HG03521 (cell line): ENCODE results near the gene OR2A1.
"Not testable (repeated sequence)": the region's sequence is repeated elsewhere in the genome, so short reads cannot be mapped to it uniquely, and the experiment has no call there.

Source experiments
- ATAC-seq: cut with Tn5 transposase; IDR thresholded peaks from one replicate; pipeline ENCODE4 v1.9.1; 2021; ENCODE audit warnings: mild to moderate bottlenecking, moderate library complexity; ENCODE audit not compliant: unreplicated experiment

The OR2A1 gene

GRCh38 chr7:144311872-144312469, at the start of gene OR2A1:
TSS of gene OR2A1 (plus strand) at chr7:144312419. CDS start at chr7:144318125, 5,706 bp downstream.
- ATAC-seq: not testable (repeated sequence)

DNA sequence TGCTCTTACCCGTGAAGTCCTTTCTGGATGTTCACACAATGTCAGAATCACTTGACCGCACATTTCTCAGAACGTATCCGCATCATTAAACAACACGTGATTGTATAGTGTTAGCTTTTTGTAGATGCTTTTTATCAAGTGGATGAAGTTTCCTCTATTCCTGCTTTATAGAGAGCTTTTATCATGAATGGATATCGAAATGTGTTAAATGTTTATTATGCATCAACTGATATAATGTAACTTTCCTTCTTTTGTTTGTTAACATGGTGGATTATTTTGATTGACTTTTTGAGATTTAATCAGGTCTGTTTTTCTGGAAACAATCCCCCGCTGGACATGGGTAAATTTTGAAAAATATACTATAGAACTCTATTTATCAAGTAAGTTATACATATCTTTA, 47.5 kb upstream of the OR2A1 start, which contains the start of gene OR2A7:
Gene OR2A7 (minus strand): TSS at position 101 of the 400 bp plus-strand sequence. CDS start 5,164 bp downstream, outside the sequence.
- ATAC-seq: not testable (repeated sequence)

- not testable (repeated sequence) for ATAC-seq
Measured at GRCh38 chr7:144269188-144269587, 43.0 kb upstream of the OR2A1 start, which contains the start of gene CTAGE8. TSS of gene CTAGE8 (minus strand) at chr7:144269288. CDS start at chr7:144269250, 38 bp downstream.

- ATAC-seq: not testable (repeated sequence)
Measured at GRCh38 chr7:144275281-144275680, 36.9 kb upstream of the OR2A1 start.

DNA sequence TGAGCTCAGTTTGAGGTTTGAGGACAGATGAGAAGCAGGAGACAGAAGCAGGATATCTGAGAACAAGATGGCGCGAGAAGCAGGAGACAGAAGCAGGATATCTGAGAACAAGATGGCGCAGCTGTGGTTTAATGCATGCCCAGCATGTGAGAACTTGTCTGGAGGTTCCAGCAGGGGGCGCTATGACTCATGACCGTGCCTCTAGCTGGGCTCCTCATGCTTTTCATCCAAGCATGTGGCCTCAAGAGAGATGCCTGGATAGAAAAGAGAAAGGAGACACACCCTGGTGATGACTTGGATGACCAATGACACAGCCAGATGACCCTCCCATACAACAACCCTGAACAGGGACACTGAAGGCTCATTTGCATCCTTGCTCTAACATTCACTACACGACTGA, 32.2 kb upstream of the OR2A1 start:
- ATAC-seq: not testable (repeated sequence)

DNA sequence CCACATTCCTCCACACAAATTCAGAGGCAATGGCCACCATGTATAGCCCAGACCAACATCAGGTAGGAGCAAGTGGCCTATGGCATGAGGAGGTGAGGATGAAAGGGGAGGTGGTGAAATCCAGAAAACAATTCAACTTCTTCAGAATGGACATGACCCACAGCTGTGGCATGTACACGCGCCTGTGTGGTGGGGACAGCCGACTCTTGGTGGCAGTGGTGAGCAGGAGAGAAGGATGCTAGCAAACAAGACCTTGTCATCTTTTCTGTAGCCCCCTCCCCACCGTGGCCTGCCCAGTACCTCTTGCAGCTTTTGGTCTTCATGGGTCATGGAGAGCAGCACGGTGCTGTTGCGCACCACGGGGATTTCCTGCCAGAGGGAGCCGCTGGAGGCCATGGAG, 30.2 kb upstream of the OR2A1 start:
- not testable (repeated sequence) for ATAC-seq

DNA sequence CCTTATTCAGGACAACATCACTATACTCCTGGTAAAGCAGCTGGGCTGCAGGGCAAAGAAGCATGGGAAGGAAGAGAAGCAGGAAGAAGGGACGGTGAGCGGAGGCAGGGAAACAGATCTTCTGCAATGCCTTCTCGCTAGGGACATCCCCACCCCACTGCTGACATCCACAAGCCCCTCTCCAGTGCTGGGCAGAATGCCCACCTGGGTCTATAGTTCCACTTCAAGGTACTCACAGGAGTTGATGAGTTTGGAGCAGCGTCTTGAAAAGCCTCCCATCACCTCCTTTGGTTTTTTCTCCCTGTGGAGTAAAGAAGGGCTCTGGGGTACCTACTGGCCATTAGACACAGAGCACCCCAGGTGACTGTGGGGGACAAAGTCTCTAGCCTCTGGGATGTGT, 29.7 kb upstream of the OR2A1 start:
- not testable (repeated sequence) for ATAC-seq

DNA sequence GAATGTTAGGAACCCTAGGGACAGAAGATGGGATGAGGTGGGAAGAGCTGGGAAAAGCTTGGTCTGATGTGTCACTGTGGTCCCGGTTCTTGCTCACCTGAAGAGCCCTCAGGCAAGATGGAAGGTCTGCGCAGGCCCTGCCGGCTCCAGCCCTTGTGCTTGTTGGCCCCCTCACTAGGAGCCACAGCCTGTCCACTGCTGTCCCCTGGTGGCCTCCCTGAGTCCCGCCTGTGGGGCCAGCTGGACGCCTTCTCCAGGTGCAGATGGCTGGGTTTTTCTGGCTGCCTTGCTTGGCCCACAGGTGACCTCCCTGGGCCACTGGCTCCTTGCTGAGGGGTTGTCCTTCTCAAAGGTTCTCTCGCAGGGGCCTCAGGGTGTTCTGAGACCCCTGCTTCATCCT, 28.5 kb upstream of the OR2A1 start:
- not testable (repeated sequence) for ATAC-seq

DNA sequence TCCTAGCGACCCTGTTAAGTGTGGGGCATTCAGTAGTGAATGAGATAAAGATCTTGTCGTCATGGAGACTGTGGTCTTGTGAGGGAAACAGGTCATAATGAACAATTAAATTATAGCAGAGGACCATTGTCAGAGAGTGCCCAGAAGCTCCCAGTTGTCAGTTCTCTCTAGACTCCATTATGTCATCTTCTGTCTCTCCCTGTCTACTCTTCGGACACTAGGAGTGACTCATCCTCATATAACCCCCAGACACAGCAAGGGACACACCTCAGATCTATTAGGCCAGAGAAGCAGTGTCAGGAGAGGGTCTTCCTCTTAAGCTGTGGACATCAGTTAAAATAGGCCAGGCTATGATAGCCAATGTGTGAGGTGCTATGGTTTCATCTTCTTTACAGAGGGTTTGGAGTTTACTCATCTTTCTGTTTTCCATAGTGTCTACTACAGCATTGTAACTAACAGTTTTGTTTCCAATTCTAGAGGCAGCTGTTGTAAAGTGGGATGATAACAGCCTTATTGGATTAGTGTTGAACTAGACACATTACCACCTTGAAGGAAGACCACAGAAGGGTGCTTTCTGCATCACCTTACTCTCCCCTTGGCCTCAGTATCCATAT, 24.9 kb upstream of the OR2A1 start:
- not testable (repeated sequence) for ATAC-seq

GRCh38 chr7:144291607-144292006, 20.6 kb upstream of the OR2A1 start:
- ATAC-seq: not testable (repeated sequence)

GRCh38 chr7:144292384-144293161, 19.6 kb upstream of the OR2A1 start:
- ATAC-seq: not testable (repeated sequence)

DNA sequence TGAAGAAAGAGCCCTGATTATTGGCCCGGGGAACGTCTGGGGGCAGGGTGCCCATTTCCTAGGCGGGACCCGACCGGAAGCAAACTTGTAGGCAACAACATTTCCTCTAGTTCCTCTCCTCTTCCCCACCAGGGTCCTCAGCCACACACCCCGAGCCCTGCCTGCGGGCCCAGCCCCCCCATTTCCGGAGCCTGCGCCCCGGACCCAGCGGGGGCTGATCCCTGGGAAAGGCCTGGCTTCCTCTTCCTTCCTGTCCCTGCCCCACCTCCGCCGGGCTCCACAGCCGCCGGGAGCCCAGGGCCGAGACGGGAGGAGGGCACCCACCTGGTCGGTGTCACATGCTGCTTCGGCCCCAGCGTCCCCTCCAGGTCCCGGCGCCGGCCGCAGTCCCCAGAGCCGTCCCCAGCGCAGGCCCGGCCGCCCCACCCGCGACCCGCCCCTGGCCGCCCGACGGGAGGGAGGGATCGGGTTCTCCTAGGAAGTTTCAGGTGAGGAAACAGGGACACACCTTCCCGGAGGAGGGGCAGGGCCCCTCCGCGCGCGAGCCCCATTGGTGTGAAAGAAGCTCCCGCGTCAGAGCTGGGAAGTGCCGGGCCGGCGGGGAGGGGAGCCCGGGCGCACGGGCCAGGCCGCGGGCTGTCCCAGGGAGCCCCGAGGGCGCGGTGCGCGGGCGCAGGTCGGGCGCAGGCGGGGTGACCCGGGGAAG, 18.3 kb upstream of the OR2A1 start:
- ATAC-seq: peak; percentile 73

DNA sequence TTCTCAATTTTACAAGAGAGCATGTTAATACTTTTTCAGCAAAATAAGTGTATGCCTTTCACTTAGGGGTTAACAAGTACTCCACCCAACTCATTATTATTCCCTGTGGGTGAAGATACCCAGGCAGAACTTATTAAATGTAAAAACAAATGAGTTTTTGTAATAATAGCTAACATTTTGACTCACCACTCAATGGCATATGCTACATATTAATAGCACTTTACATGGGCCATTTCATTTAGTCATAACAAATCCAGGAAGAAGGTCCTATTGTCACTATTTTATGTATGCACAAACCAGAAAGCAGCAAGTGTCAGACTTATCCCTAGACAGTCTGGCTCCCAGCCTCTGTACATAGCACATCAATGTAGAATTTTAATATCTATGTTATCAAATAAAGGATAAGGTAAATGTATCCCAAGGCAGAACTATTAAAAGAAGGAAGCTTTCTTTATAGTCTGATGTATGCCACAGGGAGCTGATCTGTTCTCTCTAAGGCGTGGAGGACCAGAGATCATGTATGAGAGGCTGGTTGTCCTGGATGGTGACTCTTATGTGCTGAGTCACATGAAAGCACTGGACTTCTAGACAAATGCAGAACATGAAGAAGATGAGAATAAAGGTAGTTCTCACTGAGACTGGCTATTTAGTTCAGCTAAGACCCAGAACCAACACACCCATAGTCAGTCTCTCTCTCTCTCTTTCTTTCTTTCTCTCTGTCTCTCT, 9.5 kb upstream of the OR2A1 start:
- not testable (repeated sequence) for ATAC-seq

- not testable (repeated sequence) for ATAC-seq
Measured at GRCh38 chr7:144303607-144304006, 8.6 kb upstream of the OR2A1 start.

DNA sequence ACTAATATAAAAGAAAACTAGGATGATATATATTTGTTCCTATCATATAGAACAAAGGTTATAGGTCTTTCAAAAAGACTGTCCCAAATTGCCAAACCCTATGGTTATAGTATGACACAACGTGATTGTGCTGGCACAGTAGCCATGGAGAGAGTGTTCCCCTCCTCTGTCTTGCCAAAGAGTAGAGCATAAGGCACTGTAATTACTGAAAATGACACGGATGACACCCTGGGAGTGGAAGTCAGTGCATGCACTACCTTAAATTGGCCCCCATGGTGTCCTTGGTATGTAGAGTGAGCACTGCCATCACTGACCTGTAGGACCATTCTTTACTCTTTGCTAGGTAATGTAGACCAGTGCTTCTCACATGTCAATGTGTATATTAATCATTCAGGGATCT, 7.1 kb upstream of the OR2A1 start:
- not testable (repeated sequence) for ATAC-seq

GRCh38 chr7:144309702-144310101, 2.5 kb upstream of the OR2A1 start:
- not testable (repeated sequence) for ATAC-seq

DNA sequence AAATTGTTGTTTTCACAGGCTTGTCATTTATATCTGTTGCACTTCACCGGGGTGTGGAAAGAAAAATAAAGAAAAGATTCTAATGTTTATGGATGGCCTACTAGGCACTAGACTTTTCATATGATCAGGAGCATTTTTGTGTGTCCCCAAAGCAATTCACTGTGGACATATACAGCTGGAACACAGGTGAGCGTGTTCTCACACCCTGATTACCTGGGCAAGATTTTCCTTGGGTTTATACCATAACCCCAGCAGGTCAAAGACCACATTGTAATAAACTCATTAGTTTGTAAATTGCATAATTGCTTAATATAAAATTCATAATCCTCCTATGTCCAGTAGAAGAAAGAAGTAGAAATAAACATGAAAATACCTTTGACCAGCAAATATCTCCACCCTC, 1.0 kb upstream of the OR2A1 start:
- not testable (repeated sequence) for ATAC-seq

DNA sequence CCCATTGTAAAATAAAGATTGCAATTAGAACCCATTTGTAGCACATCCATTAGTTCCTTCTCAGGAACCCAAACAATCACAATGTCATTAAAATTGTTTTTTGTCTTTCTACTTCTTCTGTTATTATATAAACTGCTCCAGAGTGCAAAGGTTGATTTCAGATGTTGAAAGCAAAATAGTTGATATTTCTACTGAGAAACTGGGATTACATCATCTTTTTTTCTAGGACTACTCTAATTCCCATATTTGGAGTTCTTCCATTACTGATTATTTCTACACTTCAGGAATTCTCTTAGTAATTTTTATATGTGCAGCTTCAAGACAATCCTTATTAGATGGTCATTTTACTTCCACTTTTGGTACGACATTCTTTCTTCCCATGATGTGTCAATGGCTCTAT, 5.3 kb downstream of the OR2A1 start:
- not testable (repeated sequence) for ATAC-seq

- ATAC-seq: not testable (repeated sequence)
Measured at GRCh38 chr7:144319547-144319946, 7.3 kb downstream of the OR2A1 start.

GRCh38 chr7:144321677-144322206, 9.5 kb downstream of the OR2A1 start:
- ATAC-seq: not testable (repeated sequence)
